SK-N-MC (cell line): ENCODE measurements around the gene CALN1.

Source experiments
- FOXP2 ChIP-seq: optimal IDR thresholded peaks from 2 replicates; pipeline ENCODE3; 2011; ENCODE audit warnings: mild to moderate bottlenecking, moderate library complexity; ENCODE audit not compliant: insufficient read depth; ENCODE audit errors: extremely low read length, control extremely low read depth
- POLR2AphosphoS5 ChIP-seq: IDR thresholded peaks from 2 replicates; pipeline ENCODE4 v1.6.1; 2012; ENCODE audit warnings: mild to moderate bottlenecking, low read depth, low read length, borderline replicate concordance

DNA sequence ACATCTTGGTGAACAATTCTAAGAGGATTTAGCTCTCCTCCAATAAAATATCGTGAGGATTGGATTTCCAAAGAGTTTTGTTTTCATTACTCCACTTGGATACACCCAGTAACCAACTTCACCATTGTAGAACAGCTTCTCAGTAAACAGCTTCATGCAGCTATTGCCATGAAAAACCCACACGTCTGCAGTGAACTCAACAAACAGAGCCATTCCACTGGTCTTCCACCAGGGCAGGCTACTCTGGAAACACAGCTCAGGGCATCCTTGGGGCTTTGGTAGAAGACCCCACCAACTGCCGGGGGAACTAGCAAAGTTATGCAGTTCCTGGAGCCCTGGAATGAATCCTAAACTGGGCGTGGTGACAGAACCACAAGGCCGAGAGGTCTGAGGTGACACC is 77.4 kb downstream of the CALN1 start:
- TF ChIP-seq FOXP2 (no peak), POLR2AphosphoS5 (no peak)
